GM12873 (cell line): ENCODE data around the gene GBE1.

Experiments used
- TF ChIP-seq, protein P1 (sequence below): IDR thresholded peaks from 2 replicates; pipeline ENCODE4 v1.5.1; 2012; ENCODE audit warnings: low read depth, mild to moderate bottlenecking, moderate library complexity, low read length, control low read depth; ENCODE audit not compliant: insufficient read depth; ENCODE audit errors: missing control alignments

The GBE1 gene

DNA sequence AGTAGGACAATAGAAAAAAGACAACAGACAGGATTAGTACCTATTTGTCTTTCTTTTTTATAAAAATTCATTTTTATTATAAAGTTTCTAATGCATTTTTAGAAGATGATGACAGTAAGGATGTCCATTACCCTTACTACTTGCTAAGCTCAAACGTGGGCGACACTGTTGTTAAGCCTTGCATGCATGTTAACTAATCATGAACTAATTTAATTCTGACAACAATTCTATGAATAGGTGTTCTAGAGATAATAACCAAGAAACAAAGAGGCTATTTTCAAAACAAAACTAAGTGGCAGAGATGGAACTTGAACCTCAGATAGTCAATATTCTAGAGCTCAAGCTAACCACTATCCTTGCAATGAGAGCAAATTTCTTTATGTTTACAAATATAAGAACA is 247.9 kb downstream of the GBE1 start:
- TF ChIP-seq, protein P1, sequence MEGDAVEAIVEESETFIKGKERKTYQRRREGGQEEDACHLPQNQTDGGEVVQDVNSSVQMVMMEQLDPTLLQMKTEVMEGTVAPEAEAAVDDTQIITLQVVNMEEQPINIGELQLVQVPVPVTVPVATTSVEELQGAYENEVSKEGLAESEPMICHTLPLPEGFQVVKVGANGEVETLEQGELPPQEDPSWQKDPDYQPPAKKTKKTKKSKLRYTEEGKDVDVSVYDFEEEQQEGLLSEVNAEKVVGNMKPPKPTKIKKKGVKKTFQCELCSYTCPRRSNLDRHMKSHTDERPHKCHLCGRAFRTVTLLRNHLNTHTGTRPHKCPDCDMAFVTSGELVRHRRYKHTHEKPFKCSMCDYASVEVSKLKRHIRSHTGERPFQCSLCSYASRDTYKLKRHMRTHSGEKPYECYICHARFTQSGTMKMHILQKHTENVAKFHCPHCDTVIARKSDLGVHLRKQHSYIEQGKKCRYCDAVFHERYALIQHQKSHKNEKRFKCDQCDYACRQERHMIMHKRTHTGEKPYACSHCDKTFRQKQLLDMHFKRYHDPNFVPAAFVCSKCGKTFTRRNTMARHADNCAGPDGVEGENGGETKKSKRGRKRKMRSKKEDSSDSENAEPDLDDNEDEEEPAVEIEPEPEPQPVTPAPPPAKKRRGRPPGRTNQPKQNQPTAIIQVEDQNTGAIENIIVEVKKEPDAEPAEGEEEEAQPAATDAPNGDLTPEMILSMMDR, result no peak

DNA sequence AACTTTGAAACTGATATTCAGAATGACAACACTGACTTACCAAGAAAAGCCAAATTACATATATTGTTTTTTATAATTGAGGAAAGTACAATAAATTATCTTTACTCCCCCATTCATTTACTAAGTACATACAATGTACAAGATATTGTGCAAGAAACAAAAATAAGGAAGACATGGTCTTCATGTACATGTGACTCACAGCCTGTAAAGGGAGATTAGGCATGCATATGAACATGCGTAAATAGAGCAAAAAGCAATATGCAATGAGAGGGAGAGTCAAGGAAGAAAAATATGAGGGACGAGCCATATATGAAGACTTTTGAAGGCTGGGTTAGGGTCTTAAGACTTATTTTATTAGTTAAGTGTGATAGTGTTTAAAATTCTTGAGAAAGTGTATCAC is 258.4 kb downstream of the GBE1 start:
- TF ChIP-seq, protein P1, result no peak

DNA sequence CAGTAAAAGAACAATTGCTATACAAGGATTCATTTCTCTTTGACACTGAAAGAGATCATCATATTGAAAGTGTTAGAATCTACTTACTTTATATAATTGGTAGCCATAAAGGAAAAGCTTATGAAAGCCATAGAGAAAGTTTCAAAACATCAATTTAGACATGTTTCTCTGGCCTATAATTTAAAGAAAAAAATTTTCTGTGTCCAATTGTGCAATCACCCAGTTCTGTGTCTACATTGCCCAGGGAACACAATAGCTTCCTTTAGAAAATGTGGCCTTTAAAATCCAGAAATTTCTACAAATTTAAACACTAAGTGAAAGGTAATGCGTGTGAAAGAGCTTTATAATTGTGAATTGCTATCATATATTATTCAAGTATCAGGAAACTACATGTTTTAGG is 259.2 kb downstream of the GBE1 start:
- TF ChIP-seq, protein P1, result no peak

DNA sequence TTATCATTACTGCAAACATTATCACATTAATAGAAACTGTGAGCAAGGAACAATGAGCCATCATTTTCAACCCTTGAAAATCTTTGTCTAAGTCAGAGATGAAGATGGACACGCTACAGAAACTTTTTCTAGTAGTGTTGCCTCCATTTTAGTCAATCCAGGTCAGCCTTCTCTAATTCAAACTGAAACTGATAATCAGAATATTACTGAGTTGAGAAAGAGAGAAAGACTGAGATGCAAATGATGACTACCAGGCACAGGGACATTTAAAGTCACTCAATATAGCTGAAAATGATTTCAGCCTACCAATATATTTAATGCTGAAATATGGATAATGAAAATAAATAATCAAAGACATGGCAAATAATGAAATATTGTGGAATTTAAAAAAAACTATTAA is 261.4 kb downstream of the GBE1 start:
- TF ChIP-seq, protein P1, result no peak

DNA sequence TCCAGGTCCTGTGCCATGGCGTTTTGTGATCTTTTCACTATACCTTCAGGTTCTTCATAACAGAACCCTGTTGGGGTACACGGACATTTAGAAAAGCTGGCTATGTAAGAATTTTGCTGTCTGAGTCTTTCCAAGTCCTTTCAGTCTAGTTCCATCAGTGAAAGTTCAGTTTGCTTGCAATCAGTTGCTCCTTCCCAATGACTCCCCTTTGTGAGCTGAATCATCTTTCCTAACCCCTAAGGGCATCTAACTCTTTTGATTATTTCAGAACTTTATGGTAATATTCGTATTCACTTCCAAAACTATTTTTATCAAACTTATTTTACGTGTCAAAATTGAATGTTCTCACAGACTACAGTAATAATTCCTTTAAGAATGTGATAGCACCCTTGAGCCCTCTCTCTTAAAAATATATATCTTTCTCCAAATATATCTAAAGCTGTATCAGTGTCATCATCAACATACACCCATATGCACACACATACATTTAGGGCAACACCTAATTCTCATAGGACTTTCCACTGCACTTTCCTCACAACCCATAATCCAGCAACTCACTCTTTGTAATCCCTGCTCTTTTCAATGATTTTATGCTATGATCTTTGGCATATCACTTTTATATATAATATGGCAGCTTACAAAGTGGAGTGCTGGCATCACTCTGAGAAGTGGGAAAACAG is 263.7 kb downstream of the GBE1 start:
- TF ChIP-seq, protein P1, result no peak

DNA sequence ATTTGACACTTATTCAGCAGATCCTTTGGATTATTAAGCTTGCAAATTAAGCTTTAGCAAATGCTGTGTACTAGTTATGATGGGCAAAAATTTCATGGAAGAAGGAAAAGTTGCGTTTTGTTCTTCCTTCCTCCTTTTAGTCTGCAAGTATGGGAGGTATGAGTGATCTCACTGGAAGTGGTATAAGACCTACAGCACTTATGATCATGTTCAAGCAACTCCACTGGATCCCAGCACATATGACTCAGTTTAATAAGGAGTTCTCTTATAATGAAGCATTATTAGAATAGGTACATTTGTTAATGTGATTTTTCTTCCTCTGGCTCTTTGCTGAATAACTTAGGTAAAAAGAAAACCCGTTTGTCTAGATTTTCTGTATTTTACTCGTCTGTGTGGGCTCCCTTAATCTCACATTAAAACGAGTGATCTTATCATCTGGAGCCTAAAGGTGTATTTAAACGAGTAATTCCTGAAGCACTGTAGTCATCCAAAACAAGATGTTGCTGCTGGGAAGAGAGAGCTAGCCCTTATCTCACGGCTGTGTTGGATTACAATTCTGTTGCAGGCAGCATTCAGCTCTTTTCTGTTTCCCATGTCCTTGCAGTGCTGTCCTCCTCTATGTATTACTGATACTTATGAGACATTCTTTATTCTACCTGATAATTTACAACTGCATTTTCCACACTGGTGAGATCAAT is 264.9 kb downstream of the GBE1 start:
- TF ChIP-seq, protein P1, result no peak

DNA sequence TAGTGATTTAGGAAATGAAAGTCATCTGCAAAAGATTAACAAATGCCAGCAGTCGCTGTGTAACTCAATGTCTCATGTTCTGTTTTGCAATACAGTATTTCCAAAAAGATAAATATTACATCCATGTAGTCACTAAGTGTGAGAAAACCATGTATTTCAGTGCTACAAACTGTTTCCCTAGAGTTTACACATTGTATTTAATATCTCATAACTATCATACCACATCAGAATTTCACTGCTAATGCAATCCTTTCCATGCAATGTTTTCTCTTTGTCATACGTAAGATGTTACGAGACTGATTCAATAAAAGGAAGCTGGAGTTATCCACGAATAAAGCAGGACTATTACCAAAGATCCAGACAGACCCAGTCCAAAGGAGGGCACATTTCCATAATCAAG is 269.4 kb downstream of the GBE1 start:
- TF ChIP-seq, protein P1, result no peak
